Superior temporal gyrus (tissue), 1 donor: ENCODE data around the gene PDLIM7.
"Not testable (repeated sequence)": the region's sequence is repeated elsewhere in the genome, so short reads cannot be mapped to it uniquely, and the experiment has no call there.

Source experiments
- DNase-seq: peaks from one replicate; pipeline ENCODE4 v3.0.0-alpha.2; 2016; ENCODE audit errors: extremely low spot score

Gene PDLIM7

GRCh38 chr5:177497292-177498012 is at the start of gene PDLIM7:
Gene PDLIM7 (minus strand): TSS chr5:177497604. CDS start chr5:177496512, 1,092 bp downstream.
- DNase-seq, result peak; percentile 79

- DNase-seq, result peak; percentile 88
Measured at GRCh38 chr5:177546258-177546741, 48.9 kb upstream of the PDLIM7 start.

GRCh38 chr5:177545487-177546257 is 48.3 kb upstream of the PDLIM7 start:
- no peak for DNase-seq

- no peak for DNase-seq
Measured at GRCh38 chr5:177542816-177543465, 45.5 kb upstream of the PDLIM7 start.

GRCh38 chr5:177540438-177540837 is 43.0 kb upstream of the PDLIM7 start:
- no peak for DNase-seq

GRCh38 chr5:177539411-177539810 is 42.0 kb upstream of the PDLIM7 start:
- peak; percentile 29 for DNase-seq

- DNase-seq, result no peak
Measured at GRCh38 chr5:177538876-177539275, 41.5 kb upstream of the PDLIM7 start.

GRCh38 chr5:177537389-177538361 is 40.3 kb upstream of the PDLIM7 start:
- peak; percentile 41 for DNase-seq

- DNase-seq, result no peak
Measured at GRCh38 chr5:177536386-177536785, 39.0 kb upstream of the PDLIM7 start.

- peak; percentile 46 for DNase-seq
Measured at GRCh38 chr5:177535125-177535524, 37.7 kb upstream of the PDLIM7 start.

- DNase-seq, result not testable (repeated sequence)
Measured at GRCh38 chr5:177534433-177534832, 37.0 kb upstream of the PDLIM7 start.

- DNase-seq, result no peak
Measured at GRCh38 chr5:177531209-177531940, 34.0 kb upstream of the PDLIM7 start.

GRCh38 chr5:177530638-177531037 is 33.2 kb upstream of the PDLIM7 start:
- DNase-seq, result no peak

- no peak for DNase-seq
Measured at GRCh38 chr5:177529247-177530203, 32.1 kb upstream of the PDLIM7 start.

- no peak for DNase-seq
Measured at GRCh38 chr5:177528631-177529030, 31.2 kb upstream of the PDLIM7 start.

- no peak for DNase-seq
Measured at GRCh38 chr5:177527595-177527994, 30.2 kb upstream of the PDLIM7 start.

GRCh38 chr5:177526791-177527190 is 29.4 kb upstream of the PDLIM7 start:
- no peak for DNase-seq

GRCh38 chr5:177526191-177526590 is 28.8 kb upstream of the PDLIM7 start:
- no peak for DNase-seq

GRCh38 chr5:177524941-177525655 is 27.7 kb upstream of the PDLIM7 start:
- DNase-seq, result no peak
